Loucy (cell line): ENCODE data around the gene CAPZA1.
A peak's percentile ranks its signal among the peaks of the same experiment; 100 is the strongest.
"Not testable (repeated sequence)": the region's sequence is repeated elsewhere in the genome, so short reads cannot be mapped to it uniquely, and the experiment has no call there.

ENCODE experiments used
- H2AFZ ChIP-seq: fragments of 200-600 bp; sonication (generic); 2 replicates; pipeline ENCODE4 v1.6.0; 2016; ENCODE audit warnings: antibody characterized with exemption, mild to moderate bottlenecking, low read length, moderate library complexity
- H3F3A ChIP-seq: fragments of 200-600 bp; 2 replicates; pipeline ENCODE4 v1.6.0; 2016; ENCODE audit warnings: antibody characterized with exemption, low read depth, mild to moderate bottlenecking
- H3K27me3 ChIP-seq: fragments of 200-600 bp; sonication (generic); 2 replicates; pipeline ENCODE4 v1.6.1; 2014; ENCODE audit warnings: low read length, mild to moderate bottlenecking; ENCODE audit not compliant: insufficient read depth, poor library complexity, severe bottlenecking
- H3K36me3 ChIP-seq: fragments of 200-600 bp; sonication (generic); 2 replicates; pipeline ENCODE4 v1.6.1; 2016; ENCODE audit warnings: low read length; ENCODE audit not compliant: insufficient read depth
- H3K4me1 ChIP-seq: fragments of 200-600 bp; sonication (generic); 2 replicates; pipeline ENCODE4 v1.5.1; 2014; ENCODE audit warnings: low read length, mild to moderate bottlenecking; ENCODE audit not compliant: insufficient read depth, poor library complexity, severe bottlenecking
- H3K4me2 ChIP-seq: fragments of 200-600 bp; sonication (generic); 2 replicates; pipeline ENCODE4 v1.6.0; 2014; ENCODE audit warnings: antibody characterized with exemption, low read length, low read depth, mild to moderate bottlenecking; ENCODE audit not compliant: poor library complexity, severe bottlenecking
- H3K4me3 ChIP-seq: fragments of 200-600 bp; sonication (generic); 2 replicates; pipeline ENCODE4 v1.5.1; 2014; ENCODE audit warnings: low read length, mild to moderate bottlenecking, mixed read lengths; ENCODE audit not compliant: poor library complexity, severe bottlenecking
- H3K79me2 ChIP-seq: fragments of 200-600 bp; sonication (generic); 2 replicates; pipeline ENCODE4 v1.6.1; 2014; ENCODE audit warnings: low read length; ENCODE audit not compliant: insufficient read depth
- H3K9ac ChIP-seq: fragments of 200-600 bp; sonication (generic); 2 replicates; pipeline ENCODE4 v1.6.0; 2014; ENCODE audit warnings: mild to moderate bottlenecking, low read depth, low read length, moderate library complexity; ENCODE audit not compliant: poor library complexity, severe bottlenecking
- H3K9me2 ChIP-seq: fragments of 200-600 bp; sonication (generic); replicated peaks from 2 replicates; pipeline ENCODE4 v1.6.1; 2016; ENCODE audit warnings: low read depth, low read length, mixed read lengths
- H3K9me3 ChIP-seq: fragments of 200-600 bp; sonication (generic); 2 replicates; pipeline ENCODE4 v1.6.1; 2014; ENCODE audit warnings: mild to moderate bottlenecking, antibody characterized with exemption, low read length, low read depth; ENCODE audit not compliant: insufficient read depth
- H4K20me1 ChIP-seq: fragments of 200-600 bp; sonication (generic); 2 replicates; pipeline ENCODE4 v1.6.0; 2014; ENCODE audit warnings: antibody characterized with exemption, low read length, mild to moderate bottlenecking; ENCODE audit not compliant: insufficient read depth, poor library complexity, severe bottlenecking
- EZH2phosphoT487 ChIP-seq: fragments of 200-600 bp; IDR thresholded peaks from 2 replicates; pipeline ENCODE4 v1.6.1; 2018; ENCODE audit warnings: antibody characterized with exemption, mild to moderate bottlenecking, moderate library complexity, borderline replicate concordance
- TF ChIP-seq, protein P1 (sequence below): fragments of 200-600 bp; sonication (generic); conservative IDR thresholded peaks from 2 replicates; pipeline ENCODE4 v1.5.1; 2014; ENCODE audit warnings: mild to moderate bottlenecking, antibody characterized with exemption, low read length

The CAPZA1 gene

DNA sequence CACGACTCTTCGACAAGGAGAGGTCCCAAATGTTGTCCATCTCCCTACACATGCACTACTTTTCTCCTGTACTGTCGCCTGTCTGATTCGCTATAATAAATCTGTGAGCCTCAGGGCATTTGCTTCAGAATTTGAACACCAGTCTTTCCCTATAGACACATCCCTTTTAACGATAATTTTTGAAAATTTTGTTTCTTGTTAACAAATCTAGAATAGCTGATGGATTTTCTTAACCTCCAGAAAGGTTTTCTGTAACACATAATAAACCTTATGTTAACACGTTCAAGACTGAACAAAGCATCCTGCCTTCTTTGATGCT, 704 bp downstream of the CAPZA1 start:
- H3K36me3 ChIP-seq = no peaks in the 10 kb centered on the region
- H2AFZ ChIP-seq = no peak overlapping the region
- peaks cover 92% of the 10 kb centered on the region for H3K79me2 ChIP-seq
- no peaks in the 10 kb centered on the region for H3F3A ChIP-seq
- peaks cover 41% of the 10 kb centered on the region for H4K20me1 ChIP-seq
- H3K27me3 ChIP-seq = peaks cover 8% of the 10 kb centered on the region
- peak overlapping the region; percentile 99 for H3K4me3 ChIP-seq
- peak overlapping the region; percentile 100 for H3K9ac ChIP-seq
- peak overlapping the region; percentile 99 for H3K4me2 ChIP-seq
- TF ChIP-seq, protein P1, sequence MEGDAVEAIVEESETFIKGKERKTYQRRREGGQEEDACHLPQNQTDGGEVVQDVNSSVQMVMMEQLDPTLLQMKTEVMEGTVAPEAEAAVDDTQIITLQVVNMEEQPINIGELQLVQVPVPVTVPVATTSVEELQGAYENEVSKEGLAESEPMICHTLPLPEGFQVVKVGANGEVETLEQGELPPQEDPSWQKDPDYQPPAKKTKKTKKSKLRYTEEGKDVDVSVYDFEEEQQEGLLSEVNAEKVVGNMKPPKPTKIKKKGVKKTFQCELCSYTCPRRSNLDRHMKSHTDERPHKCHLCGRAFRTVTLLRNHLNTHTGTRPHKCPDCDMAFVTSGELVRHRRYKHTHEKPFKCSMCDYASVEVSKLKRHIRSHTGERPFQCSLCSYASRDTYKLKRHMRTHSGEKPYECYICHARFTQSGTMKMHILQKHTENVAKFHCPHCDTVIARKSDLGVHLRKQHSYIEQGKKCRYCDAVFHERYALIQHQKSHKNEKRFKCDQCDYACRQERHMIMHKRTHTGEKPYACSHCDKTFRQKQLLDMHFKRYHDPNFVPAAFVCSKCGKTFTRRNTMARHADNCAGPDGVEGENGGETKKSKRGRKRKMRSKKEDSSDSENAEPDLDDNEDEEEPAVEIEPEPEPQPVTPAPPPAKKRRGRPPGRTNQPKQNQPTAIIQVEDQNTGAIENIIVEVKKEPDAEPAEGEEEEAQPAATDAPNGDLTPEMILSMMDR = no peak
- TF ChIP-seq EZH2phosphoT487 = no peak
- no peaks in the 10 kb centered on the region for H3K9me3 ChIP-seq
- H3K4me1 ChIP-seq = peaks cover 32% of the 10 kb centered on the region
- no peaks in the 10 kb centered on the region for H3K9me2 ChIP-seq

DNA sequence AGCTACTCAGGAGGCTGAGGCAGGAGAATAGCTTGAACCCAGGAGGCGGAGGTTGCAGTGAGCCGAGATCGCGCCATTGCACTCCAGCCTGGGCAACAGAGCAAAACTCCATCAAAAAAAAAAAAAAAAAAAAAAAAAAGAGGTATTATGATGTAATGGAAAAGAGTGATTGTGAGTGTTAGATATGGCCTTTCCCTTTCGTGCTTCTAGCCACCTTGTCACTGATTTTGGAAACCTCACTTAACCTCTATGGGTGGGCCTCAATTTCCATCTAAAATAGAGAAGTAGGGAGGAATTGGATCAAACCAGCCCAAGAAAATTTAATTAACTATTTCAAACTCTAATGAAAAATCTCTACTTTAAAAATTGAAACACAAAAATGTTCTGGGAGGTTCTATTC, 4.9 kb downstream of the CAPZA1 start:
- H3K27me3 ChIP-seq, H3K9me2 ChIP-seq, H3K9me3 ChIP-seq, H3K36me3 ChIP-seq, H2AFZ ChIP-seq, H3K9ac ChIP-seq, H3F3A ChIP-seq: not testable (repeated sequence)
- peaks cover 100% of the 10 kb centered on the region for H3K79me2 ChIP-seq
- peaks cover 54% of the 10 kb centered on the region for H3K4me1 ChIP-seq
- H3K4me2 ChIP-seq = peak overlapping the region; percentile 40
- peak overlapping the region; percentile 37 for H3K4me3 ChIP-seq
- peaks cover 82% of the 10 kb centered on the region for H4K20me1 ChIP-seq

- Histone ChIP-seq H3K4me3 (peak overlapping the region; percentile 43), H3K9ac (no peak overlapping the region), H3K79me2 (peaks cover 100% of the 10 kb centered on the region), H3K4me2 (peak overlapping the region; percentile 40), H3K27me3 (no peaks in the 10 kb centered on the region), H3K9me2 (no peaks in the 10 kb centered on the region), H3K4me1 (peaks cover 54% of the 10 kb centered on the region), H4K20me1 (peaks cover 85% of the 10 kb centered on the region), H2AFZ (no peak overlapping the region), H3K36me3 (no peaks in the 10 kb centered on the region; the same call in 1 of the 2 replicates), H3K9me3 (no peaks in the 10 kb centered on the region), H3F3A (no peaks in the 10 kb centered on the region)
- no peak for TF ChIP-seq EZH2phosphoT487
- TF ChIP-seq, protein P1 = no peak
These were observed 6.1 kb downstream of the CAPZA1 start for GRCh38 chr1:112625696-112626095.

- no peak for TF ChIP-seq EZH2phosphoT487
- TF ChIP-seq, protein P1 = no peak
- H4K20me1 ChIP-seq = peaks cover 85% of the 10 kb centered on the region
These were observed 6.6 kb downstream of the CAPZA1 start for GRCh38 chr1:112626193-112626592.

More at GRCh38 chr1:112626193-112626592, 6.6 kb downstream of the CAPZA1 start:
- Histone ChIP-seq H3K4me3 (peak overlapping the region; percentile 43), H3F3A (no peaks in the 10 kb centered on the region), H3K4me1 (peaks cover 54% of the 10 kb centered on the region), H3K27me3 (no peaks in the 10 kb centered on the region), H3K4me2 (peak overlapping the region; percentile 40), H3K9ac (no peak overlapping the region), H3K9me2 (no peaks in the 10 kb centered on the region), H3K79me2 (peaks cover 100% of the 10 kb centered on the region), H3K9me3 (no peaks in the 10 kb centered on the region), H3K36me3 (peaks cover 5% of the 10 kb centered on the region; the same call in 1 of the 2 replicates), H2AFZ (no peak overlapping the region)
